ENCODE data around the gene GALNTL6.

GALNTL6 gene

GRCh38 chr4:171847751-171848150 is 34.5 kb downstream of the GALNTL6 start:
- TF ChIP-seq CTCF (IDR thresholded peaks at IDR 0.05; ENCODE audit: insufficient read depth, low read length, poor library complexity, severe bottlenecking): no peak
- H3K27me3 ChIP-seq (replicated peaks; ENCODE audit: control insufficient read depth, insufficient read depth, low read length): no peaks in the 10 kb centered on the region
- DNase-seq (ENCODE audit: extremely low read depth, insufficient read length): no peak
- no peak overlapping the region for H3K4me3 ChIP-seq (replicated peaks; ENCODE audit: low read depth, low read length)
- H3K36me3 ChIP-seq (ENCODE audit: control insufficient read depth, insufficient read depth, low read length): no peaks in the 10 kb centered on the region

- no peak for TF ChIP-seq CTCF (IDR thresholded peaks at IDR 0.05; ENCODE audit: insufficient read depth, low read length, poor library complexity, severe bottlenecking)
- DNase-seq (ENCODE audit: extremely low read depth, insufficient read length): no peak
- no peaks in the 10 kb centered on the region for H3K27me3 ChIP-seq (replicated peaks; ENCODE audit: control insufficient read depth, insufficient read depth, low read length)
Observed at GRCh38 chr4:171849686-171850222, 36.5 kb downstream of the GALNTL6 start.

GRCh38 chr4:171851295-171851694 is 38.1 kb downstream of the GALNTL6 start:
- TF ChIP-seq CTCF (IDR thresholded peaks at IDR 0.05; ENCODE audit: insufficient read depth, low read length, poor library complexity, severe bottlenecking): no peak
- no peak for DNase-seq (ENCODE audit: extremely low read depth, insufficient read length)
- no peaks in the 10 kb centered on the region for H3K27me3 ChIP-seq (replicated peaks; ENCODE audit: control insufficient read depth, insufficient read depth, low read length)

More at GRCh38 chr4:171849686-171850222, 36.5 kb downstream of the GALNTL6 start:
- H3K36me3 ChIP-seq (ENCODE audit: control insufficient read depth, insufficient read depth, low read length): no peaks in the 10 kb centered on the region
- H3K4me3 ChIP-seq (replicated peaks; ENCODE audit: low read depth, low read length): no peak overlapping the region

GRCh38 chr4:171857302-171858012 is 44.3 kb downstream of the GALNTL6 start:
- DNase-seq (ENCODE audit: extremely low read depth, insufficient read length): no peak
- no peak for TF ChIP-seq CTCF (IDR thresholded peaks at IDR 0.05; ENCODE audit: insufficient read depth, low read length, poor library complexity, severe bottlenecking)
- no peaks in the 10 kb centered on the region for H3K36me3 ChIP-seq (ENCODE audit: control insufficient read depth, insufficient read depth, low read length)
- H3K27me3 ChIP-seq (replicated peaks; ENCODE audit: control insufficient read depth, insufficient read depth, low read length): no peaks in the 10 kb centered on the region
- H3K4me3 ChIP-seq (replicated peaks; ENCODE audit: low read depth, low read length): no peak overlapping the region

More at GRCh38 chr4:171851295-171851694, 38.1 kb downstream of the GALNTL6 start:
- no peaks in the 10 kb centered on the region for H3K36me3 ChIP-seq (ENCODE audit: control insufficient read depth, insufficient read depth, low read length)
- no peak overlapping the region for H3K4me3 ChIP-seq (replicated peaks; ENCODE audit: low read depth, low read length)

- H3K27me3 ChIP-seq (replicated peaks; ENCODE audit: control insufficient read depth, insufficient read depth, low read length): no peaks in the 10 kb centered on the region
- TF ChIP-seq CTCF (IDR thresholded peaks at IDR 0.05; ENCODE audit: insufficient read depth, low read length, poor library complexity, severe bottlenecking): no peak
- no peak for DNase-seq (ENCODE audit: extremely low read depth, insufficient read length)
- H3K36me3 ChIP-seq (ENCODE audit: control insufficient read depth, insufficient read depth, low read length): no peaks in the 10 kb centered on the region
- no peak overlapping the region for H3K4me3 ChIP-seq (replicated peaks; ENCODE audit: low read depth, low read length)
Observed at GRCh38 chr4:171875291-171875690, 62.1 kb downstream of the GALNTL6 start.
